GM20000 (cell line): ENCODE measurements around the gene SMR3A.

Experiments used
- DNase-seq: peaks from one replicate; pipeline ENCODE4 v3.0.0; 2012; ENCODE audit warnings: low spot score
- CTCF ChIP-seq: IDR thresholded peaks from 2 replicates; pipeline ENCODE4 v1.5.1; 2012; ENCODE audit warnings: mild to moderate bottlenecking, control low read depth; ENCODE audit errors: extremely low read depth, missing control alignments

The SMR3A gene

GRCh38 chr4:70356185-70356584 is 4.4 kb upstream of the SMR3A start:
- TF ChIP-seq CTCF, result no peak
- no peak for DNase-seq

- no peak for DNase-seq
- no peak for TF ChIP-seq CTCF
Measured at GRCh38 chr4:70359115-70359661, 1.4 kb upstream of the SMR3A start.

- no peak for DNase-seq
- TF ChIP-seq CTCF, result no peak
Measured at GRCh38 chr4:70364002-70364401, 3.4 kb downstream of the SMR3A start.

GRCh38 chr4:70365479-70365878 is 4.9 kb downstream of the SMR3A start:
- no peak for DNase-seq
- no peak for TF ChIP-seq CTCF

- no peak for DNase-seq
- no peak for TF ChIP-seq CTCF
Measured at GRCh38 chr4:70367813-70368212, 7.3 kb downstream of the SMR3A start.

- no peak for DNase-seq
- TF ChIP-seq CTCF, result no peak
Measured at GRCh38 chr4:70371987-70372386, 11.4 kb downstream of the SMR3A start.

- no peak for DNase-seq
- TF ChIP-seq CTCF, result no peak
Measured at GRCh38 chr4:70372760-70373159, 12.2 kb downstream of the SMR3A start.
